IPS DF 19.7 (cell line): ENCODE measurements around the gene RAB25.

ENCODE experiments used
- DNase-seq: peaks from one replicate; pipeline ENCODE4 v3.0.0-alpha.2; 2013; ENCODE audit warnings: low read depth, low spot score

The RAB25 gene

DNA sequence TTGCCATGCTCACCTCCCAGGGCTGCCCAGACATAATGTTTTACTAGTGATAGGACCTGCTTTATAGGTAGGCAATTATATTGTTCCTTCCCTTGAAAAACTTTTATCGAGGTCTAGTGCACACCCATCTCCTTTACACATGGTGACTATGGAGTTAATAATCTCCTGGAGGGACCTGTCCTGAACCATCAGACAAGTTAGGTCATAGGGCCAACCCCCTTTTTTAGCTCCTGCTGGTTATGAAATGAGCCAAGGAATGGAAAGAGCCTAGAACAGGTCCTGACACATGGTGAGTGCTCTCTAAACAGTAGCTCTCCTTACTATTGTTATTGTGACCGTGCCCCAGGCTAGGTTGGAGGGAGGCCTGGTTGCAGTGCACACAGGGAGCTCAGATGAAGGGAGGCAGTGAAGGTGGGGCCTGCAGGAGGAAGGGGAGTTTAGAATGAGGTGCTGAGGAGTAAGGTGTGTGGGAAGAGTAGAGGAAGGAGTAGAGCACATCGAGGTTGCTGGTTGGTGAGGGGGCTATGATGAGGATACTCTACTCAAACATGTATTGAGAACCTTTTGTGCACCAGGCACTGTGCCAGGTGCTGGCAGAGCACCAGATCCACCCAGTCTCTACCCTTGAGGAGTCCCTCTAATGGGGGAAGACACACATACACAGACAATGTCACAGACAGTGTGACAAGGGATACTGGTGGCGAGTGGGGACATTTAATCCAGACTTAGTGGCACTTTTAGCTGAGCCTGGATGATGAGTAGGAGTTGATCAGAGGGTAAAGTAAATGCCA lies 39.4 kb downstream of the RAB25 start:
- DNase-seq, result no peak

DNA sequence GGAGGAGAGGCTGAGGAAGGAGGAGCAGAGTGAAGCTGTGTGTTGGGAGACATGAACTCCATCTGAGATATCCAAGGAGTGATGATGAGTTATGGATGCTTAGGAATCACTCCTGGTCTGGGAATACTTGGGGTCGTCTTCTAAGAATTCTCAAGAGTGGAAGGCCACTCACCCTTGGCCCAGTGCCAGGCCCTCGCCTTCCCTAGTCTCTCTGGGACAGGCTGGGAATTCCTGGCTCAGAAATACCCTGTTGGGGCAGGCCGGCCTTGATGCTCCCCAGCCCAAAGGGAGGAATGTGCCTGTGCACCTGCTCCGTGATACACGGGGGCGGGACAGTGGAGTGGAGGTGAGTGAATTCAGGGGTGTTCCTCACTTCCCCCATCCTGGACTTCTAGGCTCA lies 40.9 kb downstream of the RAB25 start:
- no peak for DNase-seq

DNA sequence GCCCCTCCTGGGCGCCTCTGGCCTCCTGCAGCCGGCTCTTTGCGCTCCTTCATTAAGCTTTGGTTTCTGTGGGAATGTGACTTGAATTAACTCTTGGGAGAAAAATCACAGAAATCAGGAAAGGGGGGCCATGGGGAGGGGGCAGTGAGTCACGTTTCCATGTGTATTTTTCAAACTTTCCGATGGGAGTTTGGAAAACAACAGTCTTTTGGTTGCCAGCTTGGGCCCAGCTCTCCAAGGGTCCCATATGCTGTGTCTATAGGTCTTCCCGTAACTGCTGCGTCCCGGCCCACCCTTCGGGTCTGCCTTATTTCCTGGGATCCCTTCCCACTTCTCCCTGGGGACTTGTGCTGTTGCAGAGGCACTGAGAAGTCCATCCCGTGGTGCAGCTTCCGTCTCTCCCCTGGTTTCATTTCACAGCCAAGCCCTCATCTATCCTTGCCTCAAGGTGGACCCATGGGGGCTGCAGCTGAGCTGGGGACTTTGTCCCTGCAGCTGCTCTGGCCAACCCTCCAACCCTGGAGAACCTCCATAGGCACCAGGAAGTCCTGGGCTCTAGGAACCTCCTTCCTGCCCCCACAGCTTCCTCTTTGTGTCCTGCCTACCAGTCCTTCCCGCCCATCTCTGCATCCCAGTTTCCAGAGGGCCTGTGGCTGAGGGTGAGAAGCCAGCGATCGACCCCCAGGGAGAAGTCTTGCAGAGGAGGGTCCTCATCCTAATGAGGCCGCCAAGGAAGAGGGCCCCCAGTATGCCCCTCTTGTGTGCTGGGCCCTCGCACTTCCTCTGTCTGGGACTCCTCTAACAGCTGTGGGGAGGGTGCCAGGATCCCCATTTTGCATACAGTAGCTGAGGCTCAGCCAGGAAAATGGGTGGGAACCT lies 41.9 kb downstream of the RAB25 start:
- no peak for DNase-seq

DNA sequence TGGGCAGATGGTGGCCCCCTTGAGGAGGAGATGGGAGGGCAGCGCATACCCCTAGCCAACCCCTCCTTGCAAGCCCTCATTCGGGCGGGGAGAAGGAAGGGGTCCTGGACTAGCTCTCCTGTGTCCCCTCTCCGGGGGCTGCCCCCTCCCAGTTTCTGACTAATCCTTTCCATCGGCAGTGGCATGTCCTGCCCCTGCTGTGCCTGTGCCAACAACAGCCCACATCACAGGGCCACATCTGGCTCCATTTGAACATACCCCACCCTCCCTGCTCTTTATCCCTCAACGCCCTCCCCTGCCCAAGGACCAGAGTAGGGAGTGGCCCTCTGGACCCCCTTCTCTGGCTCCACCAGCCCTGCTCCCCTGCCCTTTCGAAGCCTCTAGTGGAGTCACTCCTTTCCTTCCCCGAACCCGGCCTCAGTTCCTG lies 42.6 kb downstream of the RAB25 start:
- DNase-seq, result no peak

DNA sequence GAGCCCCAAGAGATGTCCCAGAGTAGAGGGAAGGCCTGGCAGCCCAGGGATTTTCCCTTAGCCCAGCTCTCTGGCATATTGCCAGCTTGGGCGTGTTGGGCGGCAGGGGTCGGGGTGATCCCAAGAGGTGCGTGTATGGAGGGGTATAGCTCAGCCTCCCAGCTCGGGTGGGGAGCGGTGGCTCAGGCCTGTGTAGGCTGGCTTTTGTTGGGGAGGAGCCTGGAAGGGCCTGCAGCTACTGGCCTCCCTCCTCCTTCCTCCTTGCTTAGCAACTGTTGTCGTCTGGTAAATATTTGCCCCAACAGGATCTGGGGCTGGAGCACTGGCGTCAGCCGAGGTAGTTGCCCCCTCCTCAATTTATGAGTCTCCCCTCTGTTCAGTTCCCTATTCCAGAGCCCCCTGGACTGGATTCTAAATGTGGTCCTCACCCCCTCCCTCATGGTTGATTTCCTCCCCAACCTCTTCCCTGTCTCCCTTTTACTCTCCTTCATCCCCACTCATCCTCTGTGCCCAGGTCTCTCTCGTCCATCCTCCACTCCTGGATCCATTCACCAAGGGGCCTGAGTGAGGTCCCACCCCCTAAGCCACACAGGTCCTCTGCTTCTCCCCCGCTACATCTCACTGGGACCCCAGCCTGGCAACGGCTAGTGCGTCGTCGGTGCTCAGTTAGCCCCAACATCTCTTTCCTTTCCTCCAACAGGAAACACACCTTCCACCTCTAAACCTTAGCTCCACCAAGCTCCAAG lies 43.3 kb downstream of the RAB25 start:
- no peak for DNase-seq

DNA sequence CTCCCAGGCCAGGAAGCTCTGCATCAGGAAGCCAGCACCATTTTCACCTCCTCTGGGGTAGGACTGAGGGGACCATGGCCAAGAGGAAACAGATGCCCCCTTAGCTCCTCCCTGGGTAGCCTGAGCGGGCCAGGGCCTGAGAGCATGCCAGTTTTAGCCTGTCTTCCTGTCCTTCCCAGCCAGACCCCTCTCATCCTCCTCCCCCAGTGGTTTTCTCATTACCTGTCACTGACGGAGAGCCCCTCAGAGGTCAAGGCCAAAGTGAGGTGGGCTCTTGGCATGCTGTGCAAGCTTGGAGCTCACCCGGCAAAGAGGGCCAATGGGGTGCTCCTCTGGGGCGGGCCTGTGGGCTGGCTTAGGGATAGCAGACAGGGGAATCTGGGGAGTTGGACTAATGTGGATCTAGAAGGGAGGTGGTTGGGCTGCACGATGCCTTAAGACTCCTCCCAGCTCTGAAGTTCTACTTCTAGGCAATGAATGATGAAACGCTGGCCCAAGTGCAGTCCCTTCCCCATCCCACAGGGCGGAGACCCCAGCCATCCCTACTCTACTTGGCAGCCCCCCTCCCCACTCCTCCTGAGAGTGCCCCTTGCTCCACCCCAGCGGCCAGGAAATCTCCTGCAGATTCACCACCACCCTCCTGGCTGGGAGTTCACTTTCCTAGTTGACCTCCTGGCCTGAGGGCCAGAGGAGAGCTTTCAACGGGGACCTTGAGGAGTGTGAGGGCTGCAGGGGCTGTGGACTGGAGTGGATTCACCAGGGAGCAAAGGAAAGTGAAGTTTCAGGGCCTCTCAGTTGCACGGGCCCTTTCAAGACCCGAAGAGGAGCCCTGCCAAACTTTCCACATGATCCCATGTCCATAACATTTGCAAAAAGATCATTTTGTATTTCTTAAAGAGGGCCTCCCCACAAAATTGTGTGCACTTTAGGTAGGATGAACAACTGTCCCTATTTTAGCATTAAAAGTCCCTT lies 44.2 kb downstream of the RAB25 start:
- DNase-seq, result no peak

DNA sequence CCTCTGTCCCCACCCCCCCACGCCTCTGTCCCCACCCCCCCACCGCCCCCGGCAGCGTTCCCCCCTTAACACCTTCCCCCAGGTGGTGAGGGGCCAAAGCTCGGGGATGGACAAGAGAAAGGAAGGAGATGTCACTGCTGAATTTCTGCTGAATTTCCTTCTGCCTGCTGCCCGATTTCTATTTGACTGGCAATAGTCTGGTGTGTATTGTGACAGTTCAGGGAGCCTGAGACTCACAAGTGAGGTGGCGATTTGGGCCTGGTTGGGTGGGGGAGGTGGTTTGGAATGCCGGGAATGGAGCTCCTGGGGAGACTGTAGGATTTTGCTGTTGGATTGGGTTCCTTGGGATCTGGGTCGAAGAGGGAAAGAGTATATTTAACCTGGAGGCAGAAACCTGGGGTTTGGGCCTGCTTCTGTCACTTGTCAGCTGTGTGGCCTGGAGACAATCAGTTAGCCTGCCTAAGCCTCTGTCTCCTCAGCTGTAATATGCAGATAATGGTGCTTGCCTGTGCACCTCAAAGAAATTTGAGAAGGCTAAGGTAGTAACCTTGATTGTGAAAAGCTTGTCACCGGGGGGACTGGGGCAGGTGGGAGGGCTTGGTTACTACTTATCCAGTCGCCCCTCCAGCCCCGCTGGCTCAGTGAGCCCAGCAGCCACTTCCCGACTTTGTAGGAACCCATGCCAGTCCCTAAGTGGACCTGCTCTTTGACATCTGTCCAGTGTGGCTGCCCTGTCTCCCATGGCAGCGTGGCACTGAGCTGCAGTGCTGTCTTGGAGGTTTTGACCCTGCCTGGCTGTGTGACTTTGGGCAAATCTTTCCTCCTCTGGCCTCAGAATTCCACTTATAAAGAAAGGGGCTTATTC lies 45.9 kb downstream of the RAB25 start:
- DNase-seq, result no peak

DNA sequence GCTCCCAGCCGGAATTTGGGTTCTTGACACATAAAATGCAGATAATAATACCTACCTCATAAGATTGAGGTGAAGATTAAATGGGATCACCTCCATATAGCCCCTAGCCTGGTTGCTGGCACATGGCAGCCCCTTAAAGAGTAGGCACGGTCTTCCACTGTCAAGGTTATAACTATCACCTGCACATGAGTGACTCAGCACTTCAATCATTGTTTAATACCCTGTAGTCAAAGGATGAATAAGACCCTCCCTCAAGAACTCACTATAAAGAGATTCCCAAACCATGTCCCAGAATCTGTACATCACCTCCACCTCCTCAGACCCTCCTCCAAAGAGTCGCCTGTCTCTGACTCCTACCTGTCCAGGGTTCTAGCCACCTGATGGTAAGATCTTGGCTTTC lies 47.1 kb downstream of the RAB25 start:
- DNase-seq, result no peak

DNA sequence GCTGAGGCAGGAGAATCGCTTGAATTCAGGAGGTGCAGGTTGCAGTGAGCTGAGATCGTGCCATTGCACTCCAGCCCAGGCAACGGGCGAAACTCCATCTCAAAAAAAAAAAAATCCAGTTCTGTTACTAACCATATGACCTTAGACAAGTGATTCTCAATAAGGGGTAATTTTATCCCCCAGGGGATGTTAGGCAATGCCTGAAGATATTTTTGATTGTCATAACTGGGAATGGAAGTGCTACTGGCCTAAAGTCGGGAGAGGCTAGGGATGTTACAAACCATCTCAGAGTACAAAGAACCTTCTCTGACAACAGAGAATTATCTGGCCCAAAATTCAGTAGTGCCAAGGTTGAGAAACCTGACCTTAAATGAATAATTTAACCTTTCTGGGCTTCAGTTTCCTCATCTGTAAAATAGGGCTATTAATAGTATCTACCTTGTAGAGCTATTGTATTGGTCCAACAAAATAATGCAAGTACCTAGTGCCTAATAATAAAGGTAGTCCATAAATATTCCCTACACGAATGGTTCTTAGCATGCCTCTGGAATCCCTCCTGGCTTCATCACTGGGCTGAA lies 47.8 kb downstream of the RAB25 start:
- DNase-seq, result no peak

DNA sequence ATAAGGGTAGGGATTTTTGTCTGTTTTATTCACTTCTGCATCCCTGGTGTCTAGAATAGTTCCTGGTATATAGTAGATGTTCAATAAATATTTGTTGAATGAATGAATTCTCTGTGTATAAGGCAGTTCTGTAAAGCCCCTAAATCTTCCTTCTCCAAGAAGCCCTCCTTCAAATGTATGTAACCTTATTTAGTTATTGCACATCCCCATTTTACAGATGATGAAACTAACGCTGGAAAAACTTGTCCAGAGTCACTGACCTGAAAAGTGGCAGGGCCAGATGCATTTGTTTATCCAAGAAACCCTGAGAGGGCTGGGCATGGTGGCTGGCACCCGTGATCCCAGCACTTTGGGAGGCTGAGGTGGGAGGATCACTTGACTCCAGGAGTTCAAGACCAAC lies 49.3 kb downstream of the RAB25 start:
- no peak for DNase-seq

DNA sequence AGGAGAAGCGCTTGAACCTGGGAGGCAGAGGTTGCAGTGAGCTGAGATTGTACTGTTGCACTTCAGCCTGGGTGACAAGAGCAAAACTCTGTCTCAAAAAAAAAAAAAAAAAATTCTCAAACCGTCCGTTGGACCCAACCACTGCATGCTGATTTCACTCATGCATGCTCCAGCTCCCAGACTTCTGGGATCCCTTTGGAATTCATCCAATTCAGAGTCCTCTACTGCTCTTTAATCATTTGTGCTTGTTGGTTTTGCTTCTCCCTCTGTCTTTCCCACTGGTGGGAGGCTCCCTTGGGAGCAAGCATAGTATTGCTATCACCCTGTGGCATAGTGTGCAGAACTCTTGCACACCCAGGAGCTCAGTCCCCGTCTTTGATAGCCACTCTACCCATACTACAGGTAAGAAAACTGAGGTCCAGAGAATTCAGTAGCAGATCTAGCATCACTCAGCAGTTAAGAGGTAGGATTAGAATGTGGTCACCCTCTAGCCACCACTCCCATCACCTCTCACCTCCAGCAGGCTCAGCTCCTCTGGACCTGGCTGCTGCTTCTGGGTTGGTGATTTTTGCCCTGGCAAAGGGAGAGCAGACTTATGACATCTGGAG lies 50.5 kb downstream of the RAB25 start:
- DNase-seq, result no peak

DNA sequence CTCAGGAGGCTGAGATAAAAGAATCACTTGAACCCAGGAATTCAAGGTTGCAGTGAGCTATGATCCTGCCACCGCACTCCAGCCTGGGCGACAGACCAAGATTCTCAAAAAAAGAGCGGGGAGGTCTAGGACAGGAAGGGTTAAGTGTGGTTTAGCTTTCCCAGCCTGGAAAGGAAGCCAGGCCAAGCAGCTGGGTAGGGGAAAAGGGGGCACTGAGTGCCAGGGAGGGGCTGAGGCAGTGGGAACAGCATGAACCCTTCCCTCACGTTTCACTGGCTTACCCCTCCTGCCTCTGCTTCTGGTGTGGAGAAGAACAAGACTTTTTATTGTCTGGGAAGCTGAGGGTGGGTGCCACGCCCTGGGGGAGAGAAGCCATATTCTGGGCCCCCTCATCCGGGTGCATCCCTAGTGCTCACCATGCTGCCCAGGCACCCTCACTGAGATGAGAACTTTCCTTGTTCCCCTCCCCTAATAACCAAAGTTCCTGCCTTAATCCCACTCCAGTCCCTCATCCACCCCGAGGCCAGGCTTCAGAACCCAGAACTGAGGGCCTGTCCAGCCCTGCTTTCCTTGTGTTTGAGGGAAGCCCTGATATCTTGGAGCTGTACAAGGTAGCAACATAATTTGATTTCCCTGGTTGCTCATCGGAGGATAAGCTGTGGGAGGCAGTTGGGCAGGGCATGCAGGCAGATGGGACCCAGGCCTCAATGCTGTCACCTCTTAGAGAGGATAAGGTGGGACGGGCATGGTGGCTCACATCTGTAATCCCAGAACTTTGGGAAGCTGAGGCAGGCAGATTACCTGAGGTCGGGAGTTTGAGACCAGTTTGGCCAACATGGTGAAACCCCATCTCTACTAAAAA lies 51.5 kb downstream of the RAB25 start:
- no peak for DNase-seq

DNA sequence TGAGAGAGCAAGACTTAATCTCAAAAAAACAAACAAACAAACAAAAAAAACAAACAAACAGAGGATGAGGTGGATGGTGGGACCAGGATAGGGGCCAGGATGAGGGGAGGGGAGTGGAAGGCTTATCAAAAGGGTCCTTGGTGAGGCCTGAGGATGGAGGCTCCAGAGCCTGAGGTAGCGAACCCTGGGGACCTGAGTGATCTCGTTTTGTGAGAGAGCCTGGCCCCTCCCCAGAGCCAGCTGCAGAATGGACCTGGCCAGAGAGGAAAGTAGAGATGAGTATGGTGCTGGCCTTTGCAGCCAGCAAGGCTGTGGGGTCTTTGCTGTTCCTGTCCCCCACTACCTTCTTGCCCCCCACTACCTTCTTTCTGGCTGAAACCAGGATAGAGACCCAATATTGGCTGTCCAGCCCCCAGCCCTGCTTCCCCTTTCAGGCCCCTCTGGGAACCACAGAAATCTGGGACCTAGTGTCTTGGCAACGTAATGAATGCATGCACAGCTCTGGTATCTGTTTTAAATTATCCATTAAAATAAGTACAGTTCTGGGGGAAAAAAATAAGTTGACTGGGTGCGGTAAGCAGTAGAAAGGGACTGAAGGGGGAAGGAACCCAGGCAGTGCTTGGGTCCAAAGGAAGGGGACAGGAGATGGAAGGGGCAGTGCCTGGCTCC lies 52.5 kb downstream of the RAB25 start:
- no peak for DNase-seq

DNA sequence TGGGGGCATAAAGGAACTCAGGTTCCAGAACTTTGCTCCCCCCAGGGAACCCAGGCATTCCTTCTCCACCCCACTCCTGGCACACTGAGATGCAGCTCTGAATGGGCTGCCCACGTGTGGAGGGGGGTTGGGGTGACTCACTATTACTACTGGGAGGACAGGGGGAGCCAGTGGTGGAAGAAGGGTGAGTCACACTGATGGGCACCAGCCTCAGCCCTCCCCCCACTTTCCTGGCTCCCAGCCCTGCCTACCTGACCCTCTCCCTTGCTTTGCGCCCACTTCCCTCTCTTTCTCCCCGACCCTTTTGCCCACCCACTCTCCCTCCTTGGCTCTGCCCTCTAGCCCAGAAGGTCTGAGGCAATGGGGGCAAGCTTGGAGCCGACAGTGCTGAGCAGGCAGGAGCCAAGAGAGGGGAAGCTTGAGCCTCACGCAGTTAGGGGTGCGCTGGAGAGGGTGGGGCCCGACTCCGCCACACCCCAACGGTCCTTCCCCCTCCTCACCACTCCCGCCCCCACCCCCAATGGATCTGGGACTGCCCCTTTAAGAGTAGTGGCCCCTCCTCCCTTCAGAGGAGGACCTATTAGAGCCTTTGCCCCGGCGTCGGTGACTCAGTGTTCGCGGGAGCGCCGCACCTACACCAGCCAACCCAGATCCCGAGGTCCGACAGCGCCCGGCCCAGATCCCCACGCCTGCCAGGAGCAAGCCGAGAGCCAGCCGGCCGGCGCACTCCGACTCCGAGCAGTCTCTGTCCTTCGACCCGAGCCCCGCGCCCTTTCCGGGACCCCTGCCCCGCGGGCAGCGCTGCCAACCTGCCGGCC lies 53.4 kb downstream of the RAB25 start, which contains the start of gene LMNA:
Gene LMNA (plus strand): TSS at position 611 of the 818 bp plus-strand sequence. CDS start 208 bp downstream, outside the sequence.
- peak; percentile 77 for DNase-seq

DNA sequence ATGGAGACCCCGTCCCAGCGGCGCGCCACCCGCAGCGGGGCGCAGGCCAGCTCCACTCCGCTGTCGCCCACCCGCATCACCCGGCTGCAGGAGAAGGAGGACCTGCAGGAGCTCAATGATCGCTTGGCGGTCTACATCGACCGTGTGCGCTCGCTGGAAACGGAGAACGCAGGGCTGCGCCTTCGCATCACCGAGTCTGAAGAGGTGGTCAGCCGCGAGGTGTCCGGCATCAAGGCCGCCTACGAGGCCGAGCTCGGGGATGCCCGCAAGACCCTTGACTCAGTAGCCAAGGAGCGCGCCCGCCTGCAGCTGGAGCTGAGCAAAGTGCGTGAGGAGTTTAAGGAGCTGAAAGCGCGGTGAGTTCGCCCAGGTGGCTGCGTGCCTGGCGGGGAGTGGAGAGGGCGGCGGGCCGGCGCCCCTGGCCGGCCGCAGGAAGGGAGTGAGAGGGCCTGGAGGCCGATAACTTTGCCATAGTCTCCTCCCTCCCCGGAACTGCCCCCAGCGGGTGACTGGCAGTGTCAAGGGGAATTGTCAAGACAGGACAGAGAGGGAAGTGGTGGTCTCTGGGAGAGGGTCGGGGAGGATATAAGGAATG lies 54.1 kb downstream of the RAB25 start:
- no peak for DNase-seq
